GM21381 (cell line): Measurements from ENCODE around the gene FBLN5.
"Not testable (repeated sequence)": the region's sequence is repeated elsewhere in the genome, so short reads cannot be mapped to it uniquely, and the experiment has no call there.

ENCODE experiments used
- ATAC-seq: cut with Tn5 transposase; IDR thresholded peaks from one replicate; pipeline ENCODE4 v1.9.1; 2021; ENCODE audit warnings: mild to moderate bottlenecking, moderate library complexity; ENCODE audit not compliant: unreplicated experiment

The FBLN5 gene

DNA sequence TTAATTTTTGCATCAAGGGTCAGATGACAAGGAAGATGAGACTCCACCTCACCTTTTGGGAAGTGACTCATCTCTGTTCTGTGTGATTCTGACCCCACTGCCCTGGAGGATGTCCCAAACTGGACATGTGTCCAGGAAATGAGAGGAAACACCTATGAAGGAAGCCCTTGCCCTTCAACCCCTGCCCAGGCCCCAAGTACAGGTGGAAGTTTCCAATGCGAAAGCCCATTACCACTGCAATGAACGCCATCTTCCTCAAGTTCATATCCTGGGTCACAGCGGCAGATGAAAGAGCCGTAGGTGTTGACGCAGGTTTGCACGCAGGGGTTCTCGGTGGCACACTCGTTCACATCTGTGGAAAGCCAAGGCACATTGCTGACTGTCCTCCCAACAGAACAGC, 60.5 kb downstream of the FBLN5 start:
- ATAC-seq, result no peak

DNA sequence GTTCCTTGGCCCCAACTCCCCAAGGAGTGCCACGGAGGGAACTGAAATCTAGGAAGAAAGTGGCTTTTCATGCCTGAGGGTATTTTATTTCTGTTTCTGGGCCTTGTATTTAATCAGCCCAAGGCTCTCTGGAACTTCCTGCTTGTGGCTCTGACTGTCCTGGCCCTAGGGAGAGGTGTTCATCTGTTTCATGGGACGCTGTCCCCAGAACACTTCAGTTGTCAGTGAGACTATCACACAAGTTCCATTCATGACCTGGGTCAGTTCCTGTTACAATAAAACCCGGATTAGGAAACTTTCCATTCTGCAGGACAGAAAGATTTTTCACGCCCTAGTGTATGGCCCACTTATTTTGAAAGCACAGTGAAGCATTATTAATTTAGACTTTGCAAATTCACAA, 61.7 kb downstream of the FBLN5 start:
- no peak for ATAC-seq

DNA sequence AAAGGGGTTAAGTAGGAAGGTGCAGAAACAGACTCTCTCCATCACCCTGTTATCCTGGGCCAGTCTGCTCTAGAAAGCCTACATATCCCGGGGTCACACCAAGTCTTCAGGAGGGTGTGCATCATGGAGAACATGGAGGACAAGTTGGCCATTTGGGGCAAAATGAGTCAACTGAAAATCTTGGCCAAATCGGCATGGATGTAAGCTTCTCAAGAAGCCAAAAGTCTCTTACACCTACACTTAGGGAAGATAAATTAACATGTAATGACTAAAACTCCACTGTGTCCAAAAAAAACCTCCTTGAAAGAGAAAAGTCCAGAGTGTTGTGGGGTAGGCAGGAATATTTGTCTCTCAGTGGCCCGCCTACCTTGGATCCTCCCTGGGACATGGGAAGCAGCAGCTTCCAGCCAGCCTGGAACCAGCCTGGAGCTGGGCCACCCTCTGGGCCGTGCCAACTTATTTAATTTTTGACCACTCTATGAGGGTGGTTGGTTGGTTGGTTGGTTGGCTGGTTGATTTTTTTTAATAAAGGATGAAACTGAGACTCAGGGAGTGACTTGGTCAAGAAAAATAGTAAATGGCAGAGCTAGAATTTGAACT, 62.3 kb downstream of the FBLN5 start:
- no peak for ATAC-seq

DNA sequence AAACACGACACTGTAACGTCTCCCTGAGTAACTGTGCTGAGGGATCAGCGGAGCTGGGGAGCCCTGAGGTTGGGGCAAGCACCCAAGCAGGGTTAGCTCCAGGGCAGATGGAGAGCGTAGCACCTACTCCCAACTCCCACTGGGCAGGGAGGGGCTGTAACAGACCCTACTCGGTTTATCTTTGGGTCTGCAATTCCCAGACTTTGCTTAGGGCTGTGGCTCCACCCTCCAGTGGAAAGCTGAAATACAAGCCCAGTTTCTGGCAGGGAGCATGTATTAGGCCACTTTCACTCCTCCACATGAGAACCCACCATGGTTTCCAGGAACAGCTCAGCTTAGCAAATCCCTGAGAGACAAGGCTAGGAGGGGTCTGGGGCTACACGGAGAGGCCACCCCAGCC, 62.8 kb downstream of the FBLN5 start:
- no peak for ATAC-seq

DNA sequence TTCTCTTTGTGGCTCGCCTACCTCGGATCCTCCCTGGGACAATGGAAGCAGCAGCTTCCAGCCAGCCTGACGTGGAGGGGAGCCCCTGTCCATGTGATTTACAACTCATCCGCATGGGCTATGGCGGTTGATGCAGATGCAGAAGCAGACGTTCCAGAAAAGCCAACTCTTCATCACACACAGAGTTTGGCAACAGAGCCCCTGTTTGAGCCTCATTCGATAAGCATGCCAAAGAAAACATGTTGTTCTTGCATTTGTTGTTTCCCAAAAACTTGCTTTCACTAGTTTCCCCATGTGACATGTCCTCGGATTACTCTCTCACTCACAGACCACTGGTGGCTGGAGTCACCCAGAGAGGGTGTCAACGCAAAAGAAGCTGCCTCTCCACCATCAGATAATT, 63.7 kb downstream of the FBLN5 start:
- no peak for ATAC-seq

DNA sequence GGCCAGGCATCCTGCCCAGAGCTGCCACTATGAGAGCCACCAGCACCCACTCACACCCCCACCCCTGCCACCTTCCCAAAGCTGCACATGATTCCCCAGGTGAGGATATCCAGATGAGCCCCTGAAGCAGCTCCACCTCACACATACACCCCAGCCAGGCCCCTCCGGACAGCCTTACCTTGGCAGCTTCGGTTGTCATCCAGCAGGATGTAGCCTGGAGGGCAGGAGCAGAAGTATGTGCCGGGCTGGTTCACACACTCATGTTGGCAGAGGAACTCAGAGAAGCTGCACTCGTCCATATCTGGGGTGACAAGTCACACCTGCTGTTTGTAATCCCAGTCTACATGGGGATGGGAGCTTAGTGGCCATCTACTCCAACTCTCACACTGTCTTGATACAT, 64.7 kb downstream of the FBLN5 start:
- no peak for ATAC-seq

DNA sequence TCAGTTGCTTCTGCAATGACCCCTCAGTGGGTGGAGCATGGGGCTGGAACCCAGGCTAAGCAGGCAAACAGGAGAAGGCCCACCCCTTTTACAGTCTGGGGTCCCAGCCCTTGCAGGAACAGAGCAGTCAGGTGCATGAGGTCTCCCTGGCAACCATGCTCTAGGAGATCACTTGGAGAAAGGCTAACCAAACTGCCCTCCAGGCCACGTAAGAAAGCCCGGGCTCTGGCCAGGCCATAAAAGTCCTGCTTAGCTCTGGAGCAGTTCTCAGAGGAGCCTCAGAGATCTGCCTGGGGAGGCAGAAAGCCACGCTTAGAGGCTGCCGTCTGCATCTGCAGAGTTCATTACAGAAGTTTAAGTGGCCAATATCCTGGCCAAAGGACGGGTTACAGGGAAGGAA, 65.1 kb downstream of the FBLN5 start:
- ATAC-seq, result no peak

DNA sequence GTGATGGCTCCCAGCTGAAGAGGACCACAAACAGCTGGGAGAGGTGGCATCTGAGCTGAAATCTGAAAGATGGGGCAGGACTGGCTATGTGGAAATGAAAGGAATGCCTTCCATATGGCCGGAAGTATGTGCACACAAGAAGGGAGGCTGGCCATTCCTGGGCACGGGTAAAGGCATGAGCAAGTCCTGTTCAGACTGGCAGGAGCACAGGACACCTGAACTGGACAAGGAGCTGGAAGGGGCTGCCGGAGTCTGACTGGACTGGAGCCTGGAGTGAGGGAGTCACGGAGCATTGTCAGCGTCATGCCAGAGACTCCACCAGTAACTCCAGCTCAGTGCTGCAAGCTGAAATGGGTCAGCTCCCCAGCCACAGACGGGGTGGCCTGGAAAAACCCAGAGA, 68.3 kb downstream of the FBLN5 start:
- no peak for ATAC-seq

DNA sequence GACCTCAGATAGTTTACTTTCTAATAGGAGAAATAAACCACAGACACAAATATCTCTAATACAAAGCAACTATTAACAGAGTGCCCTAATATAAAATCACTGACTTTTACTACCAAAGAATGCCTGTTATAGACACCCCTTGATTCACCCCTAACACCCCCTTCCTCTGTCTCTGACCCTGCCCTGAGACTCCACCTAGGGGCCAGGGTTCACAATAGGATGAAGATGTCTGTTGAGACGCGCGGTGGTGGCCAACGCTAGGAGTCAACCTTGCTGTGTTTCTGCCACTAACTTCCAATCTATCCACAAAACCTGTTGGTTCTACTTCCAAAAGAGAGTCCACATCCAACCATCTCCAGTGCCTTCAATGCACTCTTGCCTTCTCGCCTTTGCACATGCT, 69.2 kb downstream of the FBLN5 start:
- ATAC-seq, result no peak

DNA sequence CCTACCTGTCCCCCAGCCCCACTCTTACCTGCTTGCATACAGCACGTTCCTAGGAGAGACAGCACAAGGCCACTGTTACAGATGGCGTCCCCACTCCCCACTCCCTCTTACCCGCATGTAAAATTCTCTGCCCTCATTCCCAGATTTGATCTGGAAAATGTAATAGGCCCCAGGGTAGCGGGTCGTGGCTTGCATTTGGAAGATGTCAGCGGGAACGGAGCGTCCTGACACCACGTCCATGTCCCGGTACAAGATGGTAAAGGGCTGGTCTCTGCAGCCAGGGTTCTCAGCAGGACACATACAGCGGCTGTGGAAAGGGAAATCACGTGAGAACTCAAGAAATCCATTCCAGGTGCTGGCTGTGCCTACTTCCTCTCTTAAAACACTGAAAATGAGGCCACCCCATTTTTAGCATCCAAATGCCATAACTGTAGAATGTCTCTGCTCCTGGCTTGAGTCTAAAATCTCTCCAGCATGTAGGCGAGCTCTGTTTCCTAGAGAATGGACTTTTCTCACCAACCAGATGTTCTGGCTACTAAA, 70.0 kb downstream of the FBLN5 start:
- ATAC-seq, result no peak

DNA sequence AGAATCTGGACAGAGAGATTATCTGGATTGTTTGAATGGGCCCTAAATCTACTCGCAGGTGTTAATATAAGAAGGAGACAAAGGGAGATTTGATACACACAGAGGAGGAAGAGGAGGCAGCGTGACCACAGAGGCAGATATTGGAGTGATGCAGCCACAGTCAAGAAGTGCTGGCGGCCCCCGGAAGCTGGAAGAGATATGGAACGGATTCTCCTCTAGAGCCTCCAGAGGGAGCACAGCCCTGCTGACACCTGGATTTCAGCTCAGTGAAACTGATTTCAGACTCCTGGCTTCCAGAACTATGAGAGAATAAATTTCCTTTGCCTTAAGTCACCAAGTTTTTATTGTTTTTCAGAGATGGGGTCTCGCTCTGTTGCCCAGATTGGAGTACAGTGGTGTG, 71.0 kb downstream of the FBLN5 start:
- no peak for ATAC-seq

DNA sequence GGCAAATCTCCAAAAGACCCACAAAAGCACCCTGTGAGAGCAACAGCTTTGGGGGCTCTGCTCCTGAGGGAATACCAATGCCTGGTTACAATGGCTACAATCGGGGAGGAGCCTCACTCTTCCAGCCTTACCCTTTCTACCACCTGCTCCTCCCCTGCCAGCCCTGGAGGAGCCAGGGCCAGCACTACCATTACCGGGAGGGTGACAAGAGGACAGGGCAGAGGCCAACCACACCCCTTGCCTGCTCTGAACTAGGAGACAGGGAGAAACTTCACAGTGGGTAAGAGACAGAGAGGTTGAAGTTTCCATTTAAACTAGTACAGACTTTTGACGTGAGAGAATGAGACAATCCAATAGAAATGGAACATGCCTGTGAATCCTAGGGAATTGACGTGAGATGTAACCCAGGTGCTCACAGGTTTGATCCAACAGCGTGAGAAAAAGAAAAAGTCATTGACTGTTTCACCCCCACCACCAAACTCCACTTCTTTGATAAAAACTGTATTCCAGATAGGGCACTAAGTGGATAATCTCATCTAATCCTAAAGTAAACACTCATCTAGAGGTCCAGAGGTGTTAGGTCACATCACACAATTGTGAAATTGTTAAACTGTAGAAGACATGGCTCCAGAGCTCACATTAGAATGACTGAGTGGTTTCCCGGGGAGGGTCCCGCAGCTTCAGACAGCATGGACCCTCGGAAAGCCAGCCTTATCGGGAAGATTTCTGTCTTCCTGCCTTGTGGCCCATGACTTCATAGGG, 71.8 kb downstream of the FBLN5 start:
- no peak for ATAC-seq

DNA sequence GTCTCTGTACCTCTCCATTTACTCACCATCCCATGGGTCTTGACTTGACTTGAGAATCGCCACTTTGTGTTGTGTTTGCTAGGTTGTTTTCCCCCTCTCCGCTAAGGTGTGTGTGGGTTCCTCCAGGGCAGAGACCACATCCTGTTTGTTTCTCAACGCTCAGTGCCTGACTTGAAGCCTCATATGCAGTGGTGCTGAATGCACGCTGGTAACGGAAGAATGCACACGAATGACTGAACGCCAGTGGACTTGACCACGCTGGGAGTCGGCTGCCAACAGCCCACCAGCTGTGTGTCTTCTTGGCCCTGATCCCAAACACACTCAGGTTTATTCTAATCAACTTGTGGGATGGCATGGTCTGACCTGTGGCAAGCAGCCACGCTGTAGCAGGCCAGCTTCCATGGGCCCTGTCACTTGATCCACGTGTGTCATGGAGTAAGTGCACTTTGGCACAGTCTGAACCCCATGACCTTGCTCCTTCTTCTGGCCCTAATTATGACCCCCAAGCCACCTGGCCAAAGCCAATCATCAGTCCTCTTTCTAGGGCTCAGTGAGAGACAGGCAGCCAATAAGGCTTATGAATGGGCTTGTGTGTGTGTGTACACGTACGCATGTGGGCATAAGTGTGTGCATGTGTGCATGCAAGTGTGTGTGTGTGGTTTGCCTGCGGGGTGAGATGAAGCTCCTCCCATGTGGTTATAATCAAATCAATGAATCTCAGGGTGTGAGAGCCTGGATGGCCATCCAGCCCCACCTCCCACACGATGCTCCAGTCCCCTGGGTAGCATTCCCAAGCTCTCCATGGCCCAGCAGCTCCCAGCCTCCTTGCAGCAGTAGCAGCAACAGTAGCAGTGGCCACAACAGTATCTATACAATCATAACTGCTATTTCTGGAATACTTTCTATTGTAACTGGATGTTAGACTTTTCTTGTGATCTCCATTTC, 73.8 kb downstream of the FBLN5 start:
- peak; percentile 79 for ATAC-seq

DNA sequence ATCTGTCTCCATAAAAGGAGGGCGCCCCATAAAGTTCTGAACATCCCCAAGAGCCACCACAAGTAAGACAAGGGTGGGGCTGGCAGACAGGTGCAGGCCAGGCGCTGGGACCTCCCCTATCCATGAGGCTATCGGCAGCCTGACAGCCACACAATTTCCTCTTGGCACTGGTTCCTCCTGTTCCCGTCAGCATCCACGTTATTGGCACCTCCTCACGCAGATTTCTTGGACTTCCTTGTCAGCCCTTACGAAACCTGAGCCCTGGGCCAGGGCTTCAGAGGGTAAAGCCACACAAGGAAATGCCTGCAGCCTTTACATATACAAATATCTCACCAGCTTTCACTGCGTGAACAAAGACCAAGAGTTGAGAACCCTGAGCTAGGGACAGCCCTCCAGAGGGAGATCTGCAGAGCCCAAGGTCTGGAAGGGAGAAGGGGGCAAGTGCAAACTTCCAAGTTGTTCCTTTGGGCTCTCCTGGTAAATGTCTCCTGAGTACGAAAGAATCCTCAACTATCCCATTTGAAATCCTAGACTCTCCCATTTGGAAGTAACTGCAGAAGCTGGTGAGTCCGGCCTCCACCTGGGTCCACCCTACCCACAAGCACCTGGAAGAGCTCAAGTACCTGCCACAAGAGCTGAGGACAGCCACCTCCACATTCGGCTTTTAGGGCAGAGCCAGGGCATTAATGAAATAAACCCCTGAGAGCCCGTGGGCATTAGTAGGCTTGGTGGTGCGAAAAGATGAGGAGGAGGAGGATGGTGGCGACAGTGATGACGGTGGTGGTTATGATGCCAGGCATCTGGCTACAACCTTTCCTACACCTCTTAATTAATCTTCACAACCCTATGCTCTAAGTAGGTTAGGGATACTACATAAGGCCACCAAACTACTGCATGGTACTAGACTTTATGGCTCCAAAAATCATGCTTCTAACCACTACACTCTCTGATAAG, 74.7 kb downstream of the FBLN5 start:
- ATAC-seq, result peak; percentile 17

DNA sequence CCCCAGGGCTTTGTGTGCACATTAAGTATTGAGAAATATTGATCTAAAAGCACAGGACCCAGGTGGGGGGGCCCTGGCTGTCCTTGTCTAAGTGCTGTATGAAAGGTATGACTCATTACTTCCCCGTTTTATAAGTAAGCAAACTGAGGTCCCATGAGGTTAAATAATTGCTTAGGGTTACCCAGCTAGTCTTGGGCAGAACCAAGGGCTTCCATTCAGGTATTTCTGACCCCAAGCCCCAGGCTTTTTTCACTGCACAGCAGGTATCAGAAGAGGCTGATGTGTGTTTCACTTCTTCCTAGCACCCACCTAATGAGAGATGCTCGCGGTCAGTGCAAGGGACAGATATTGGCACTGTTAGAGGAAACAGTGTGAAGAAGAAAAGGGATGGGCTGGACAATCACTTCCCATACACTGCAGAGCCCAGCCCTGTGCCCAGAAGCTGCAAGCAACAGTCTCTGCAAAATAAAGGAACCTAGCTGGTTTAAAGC, 75.4 kb downstream of the FBLN5 start:
- ATAC-seq, result peak; percentile 50

DNA sequence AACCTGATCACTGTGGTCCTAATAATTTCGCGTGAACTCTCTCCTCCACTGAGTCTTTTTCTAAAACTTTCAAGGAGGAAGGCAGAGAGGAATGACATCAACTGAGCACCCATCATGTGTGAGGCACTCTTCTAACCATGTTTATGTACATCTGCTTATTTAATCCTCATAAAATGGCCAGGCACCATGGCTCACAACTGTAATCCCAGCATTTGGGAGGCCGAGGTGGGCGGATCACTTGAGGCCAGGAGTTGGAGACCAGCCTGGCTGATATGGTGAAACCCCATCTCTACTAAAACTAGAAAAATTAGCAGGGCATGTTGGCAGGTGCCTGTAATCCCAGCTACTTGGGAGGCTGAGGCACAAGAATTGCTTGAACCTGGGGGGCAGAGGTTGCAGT, 76.1 kb downstream of the FBLN5 start:
- not testable (repeated sequence) for ATAC-seq

DNA sequence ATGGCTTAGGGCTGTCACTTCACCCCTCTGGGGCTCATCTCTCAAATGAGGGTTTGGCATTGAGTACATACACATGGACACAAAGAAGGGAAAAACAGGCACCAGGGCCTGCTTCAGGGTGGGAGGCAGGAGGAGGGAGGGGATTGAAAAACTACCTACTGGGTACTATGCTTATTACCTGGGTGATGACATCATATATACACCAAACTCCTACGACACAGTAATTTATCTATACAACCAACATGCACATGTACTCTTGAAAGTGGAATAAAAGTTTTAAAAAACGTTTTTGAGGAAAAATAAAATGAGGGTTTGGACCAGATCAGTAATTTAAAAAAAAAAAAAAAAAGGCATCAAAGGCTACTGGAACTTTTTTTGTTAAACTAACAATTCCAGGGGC, 76.6 kb downstream of the FBLN5 start:
- ATAC-seq, result no peak

DNA sequence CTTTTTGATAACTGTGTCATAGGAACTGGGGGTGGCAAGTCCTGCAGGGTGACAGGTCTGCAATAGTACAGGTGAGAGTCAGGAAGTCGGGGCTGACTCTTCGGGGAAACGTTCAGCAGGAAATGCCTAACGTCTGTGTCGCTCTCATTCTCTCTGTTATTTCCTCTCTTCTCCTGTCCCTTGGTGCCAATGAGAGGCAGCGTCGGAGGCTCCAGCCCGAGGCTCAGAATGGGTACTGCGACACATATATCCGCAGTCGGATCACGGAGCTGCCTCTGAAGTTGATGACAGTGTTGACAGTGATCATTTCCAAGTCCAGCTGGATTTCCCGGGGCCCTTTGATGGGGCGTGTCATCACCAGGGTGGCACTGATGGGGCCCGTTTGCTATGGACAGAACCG, 77.5 kb downstream of the FBLN5 start:
- ATAC-seq, result no peak

DNA sequence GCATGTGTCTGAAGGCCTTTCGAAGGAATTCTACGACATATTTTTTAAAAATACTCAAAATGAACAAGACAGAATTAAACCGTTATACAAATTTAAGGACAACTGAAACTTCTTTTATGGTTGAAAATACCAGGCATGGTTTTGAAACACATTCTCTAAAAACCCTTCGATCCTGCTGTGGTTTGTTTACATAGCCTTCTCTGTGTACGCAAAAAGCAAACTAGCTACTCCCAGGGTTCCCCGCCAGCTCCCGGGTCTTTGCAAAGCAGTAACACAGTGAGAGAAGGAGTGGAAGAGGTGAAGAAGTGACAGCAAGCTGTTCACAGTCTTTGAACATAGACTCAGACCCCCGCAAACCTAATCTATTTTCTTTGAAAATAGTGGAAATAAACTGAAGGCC, 77.9 kb downstream of the FBLN5 start:
- no peak for ATAC-seq

DNA sequence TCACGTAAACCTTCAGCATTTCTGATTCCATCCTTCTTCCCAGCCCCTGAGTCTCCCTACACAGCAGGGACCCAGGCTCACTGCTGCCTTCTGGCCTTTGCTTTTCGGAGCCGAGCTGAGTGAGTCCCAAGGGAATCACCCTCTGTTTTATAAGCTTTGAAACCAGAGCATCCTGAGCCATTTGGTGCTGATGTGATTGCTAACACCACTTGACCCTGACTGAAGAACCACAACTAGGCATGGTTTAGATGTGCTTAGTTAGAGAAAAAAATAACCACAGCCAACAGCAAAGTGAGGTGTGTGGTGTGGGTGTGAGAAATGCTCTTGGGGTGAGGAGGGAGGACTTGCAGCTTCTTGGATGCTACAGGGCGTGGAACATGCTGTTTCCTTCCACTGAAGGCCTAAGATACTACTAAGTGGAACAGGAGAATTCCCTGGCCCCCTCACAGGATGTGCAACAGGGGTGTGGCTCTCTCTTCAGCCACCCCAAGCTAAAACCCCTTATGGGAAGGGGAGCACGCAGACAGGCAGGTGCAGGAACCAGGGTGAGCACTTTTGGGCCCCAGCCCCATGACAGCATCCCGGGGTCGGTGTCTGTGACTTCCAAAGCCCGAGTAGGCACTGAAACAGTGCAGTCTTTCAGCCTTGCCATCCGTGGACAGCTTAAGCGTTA, 80.0 kb downstream of the FBLN5 start, which contains the start of gene TC2N:
TSS of gene TC2N (minus strand) at position 221 of the 673 bp plus-strand sequence. CDS start 53,767 bp downstream, outside the sequence.
- ATAC-seq, result no peak
